ENCODE results near the gene LRRK2.

Gene LRRK2

GRCh38 chr12:40292788-40293429 is 68.1 kb downstream of the LRRK2 start:
- Histone ChIP-seq H3K79me2 (ENCODE audit: low read length) (no peaks in the 10 kb centered on the region), H3K27ac (ENCODE audit: low read length) (no peak overlapping the region), H3K36me3 (replicated peaks; ENCODE audit: insufficient read depth, low read length) (no peaks in the 10 kb centered on the region), H3K9me3 (replicated peaks; ENCODE audit: insufficient read depth, low read length) (no peaks in the 10 kb centered on the region), H3K4me2 (ENCODE audit: low read depth, low read length) (no peak overlapping the region), H3K9me2 (replicated peaks; ENCODE audit: insufficient read depth, low read length) (no peaks in the 10 kb centered on the region), H3K4me3 (ENCODE audit: low read length) (no peak overlapping the region), H3K9ac (ENCODE audit: low read length) (no peak overlapping the region), H2AFZ (ENCODE audit: low read length) (no peak overlapping the region), H3K4me1 (ENCODE audit: low read length) (no peaks in the 10 kb centered on the region), H4K20me1 (ENCODE audit: insufficient read depth, low read length) (no peaks in the 10 kb centered on the region), H3K27me3 (replicated peaks; ENCODE audit: insufficient read depth, low read length) (no peaks in the 10 kb centered on the region), H3F3A (ENCODE audit: insufficient read depth, low read length) (no peaks in the 10 kb centered on the region)
- TF ChIP-seq EZH2 (optimal IDR thresholded peaks at IDR 0.05; ENCODE audit: low read depth, low read length) (no peak), CTCF (IDR thresholded peaks at IDR 0.05; ENCODE audit: low read length) (no peak), EZH2phosphoT487 (IDR thresholded peaks at IDR 0.05; ENCODE audit: low read length) (no peak)
- no peak for DNase-seq

- Histone ChIP-seq H3K36me3 (replicated peaks; ENCODE audit: insufficient read depth, low read length) (no peaks in the 10 kb centered on the region), H4K20me1 (ENCODE audit: insufficient read depth, low read length) (no peaks in the 10 kb centered on the region), H3K9me2 (replicated peaks; ENCODE audit: insufficient read depth, low read length) (no peaks in the 10 kb centered on the region), H3K79me2 (ENCODE audit: low read length) (no peaks in the 10 kb centered on the region), H3K4me3 (ENCODE audit: low read length) (no peak overlapping the region), H3K27ac (ENCODE audit: low read length) (no peak overlapping the region), H3K4me1 (ENCODE audit: low read length) (no peaks in the 10 kb centered on the region), H3K9me3 (replicated peaks; ENCODE audit: insufficient read depth, low read length) (no peaks in the 10 kb centered on the region), H3K9ac (ENCODE audit: low read length) (no peak overlapping the region), H3K4me2 (ENCODE audit: low read depth, low read length) (no peak overlapping the region), H3K27me3 (replicated peaks; ENCODE audit: insufficient read depth, low read length) (no peaks in the 10 kb centered on the region), H2AFZ (ENCODE audit: low read length) (no peak overlapping the region), H3F3A (ENCODE audit: insufficient read depth, low read length) (no peaks in the 10 kb centered on the region)
- DNase-seq: no peak
- TF ChIP-seq EZH2phosphoT487 (IDR thresholded peaks at IDR 0.05; ENCODE audit: low read length) (no peak), EZH2 (optimal IDR thresholded peaks at IDR 0.05; ENCODE audit: low read depth, low read length) (no peak), CTCF (IDR thresholded peaks at IDR 0.05; ENCODE audit: low read length) (no peak)
Observed at GRCh38 chr12:40298341-40298740, 73.5 kb downstream of the LRRK2 start.

GRCh38 chr12:40300490-40300889 is 75.7 kb downstream of the LRRK2 start:
- no peaks in the 10 kb centered on the region for H4K20me1 ChIP-seq (ENCODE audit: insufficient read depth, low read length)
- H3K4me1 ChIP-seq (ENCODE audit: low read length): no peaks in the 10 kb centered on the region
- no peak overlapping the region for H3K9ac ChIP-seq (ENCODE audit: low read length)
- H2AFZ ChIP-seq (ENCODE audit: low read length): no peak overlapping the region
- H3K27me3 ChIP-seq (replicated peaks; ENCODE audit: insufficient read depth, low read length): no peaks in the 10 kb centered on the region
- no peaks in the 10 kb centered on the region for H3K9me3 ChIP-seq (replicated peaks; ENCODE audit: insufficient read depth, low read length)
- no peaks in the 10 kb centered on the region for H3F3A ChIP-seq (ENCODE audit: insufficient read depth, low read length)
- no peak overlapping the region for H3K27ac ChIP-seq (ENCODE audit: low read length)
- no peak for DNase-seq
- no peak overlapping the region for H3K4me2 ChIP-seq (ENCODE audit: low read depth, low read length)
- TF ChIP-seq EZH2phosphoT487 (IDR thresholded peaks at IDR 0.05; ENCODE audit: low read length) (no peak), CTCF (IDR thresholded peaks at IDR 0.05; ENCODE audit: low read length) (no peak)
- H3K9me2 ChIP-seq (replicated peaks; ENCODE audit: insufficient read depth, low read length): no peaks in the 10 kb centered on the region
- no peaks in the 10 kb centered on the region for H3K79me2 ChIP-seq (ENCODE audit: low read length)
- no peak overlapping the region for H3K4me3 ChIP-seq (ENCODE audit: low read length)
- no peaks in the 10 kb centered on the region for H3K36me3 ChIP-seq (replicated peaks; ENCODE audit: insufficient read depth, low read length)

All from MM.1S (cell line).